Astrocyte (in vitro differentiated cells and primary cell): ENCODE measurements around the gene NFE2.

Experiments
- CTCF ChIP-seq: IDR thresholded peaks from 2 replicates; pipeline ENCODE4 v1.5.1; 2011; ENCODE audit warnings: low read depth, mild to moderate bottlenecking, inconsistent platforms, low read length, moderate library complexity; ENCODE audit not compliant: insufficient read depth
- EZH2 ChIP-seq: IDR thresholded peaks from 2 replicates; pipeline ENCODE4 v1.6.1; 2012; ENCODE audit warnings: mild to moderate bottlenecking, low read length, inconsistent platforms; ENCODE audit not compliant: insufficient read depth

GRCh38 chr12:54333420-54334034, 32.7 kb upstream of the NFE2 start:
- no peak for TF ChIP-seq CTCF
- TF ChIP-seq EZH2: no peak
